T-helper 2 cell treated with Interferon-gamma antibody and Interleukin-4, amounts not matched to agents 5 μg/mL and 100 μg/mL, for 36 hours (primary cell): Measurements from ENCODE around the gene PGBD5.

Source experiments
- DNase-seq: peaks from one replicate; pipeline ENCODE4 v3.0.0; 2021; ENCODE audit warnings: low spot score
- H3K27ac Mint-ChIP-seq: one replicate; pipeline ENCODE4 v1.8.0; 2021; ENCODE audit warnings: mild to moderate bottlenecking, mixed read lengths
- H3K27me3 Mint-ChIP-seq: one replicate; pipeline ENCODE4 v1.8.0; 2021; ENCODE audit warnings: low read depth, mixed read lengths
- H3K36me3 Mint-ChIP-seq: one replicate; pipeline ENCODE4 v1.8.0; 2021; ENCODE audit warnings: low read depth, mixed read lengths
- H3K4me1 Mint-ChIP-seq: one replicate; pipeline ENCODE4 v1.8.0; 2021; ENCODE audit warnings: low read depth, mixed read lengths
- H3K4me3 Mint-ChIP-seq: one replicate; pipeline ENCODE4 v1.8.0; 2022; ENCODE audit warnings: mild to moderate bottlenecking, moderate library complexity, mixed read lengths
- H3K9me3 Mint-ChIP-seq: one replicate; pipeline ENCODE4 v1.8.0; 2021; ENCODE audit warnings: mixed read lengths

PGBD5 gene

GRCh38 chr1:230319014-230319747 lies 107.0 kb downstream of the PGBD5 start:
- Mint-ChIP-seq H3K9me3 (no peaks in the 10 kb centered on the region), H3K27ac (no peak overlapping the region), H3K4me1 (no peaks in the 10 kb centered on the region), H3K36me3 (no peaks in the 10 kb centered on the region), H3K4me3 (no peak overlapping the region), H3K27me3 (no peaks in the 10 kb centered on the region)
- DNase-seq: no peak

GRCh38 chr1:230317823-230318819 lies 108.0 kb downstream of the PGBD5 start:
- Mint-ChIP-seq H3K27me3 (no peaks in the 10 kb centered on the region), H3K27ac (no peak overlapping the region), H3K9me3 (no peaks in the 10 kb centered on the region), H3K4me3 (no peak overlapping the region), H3K36me3 (no peaks in the 10 kb centered on the region), H3K4me1 (no peaks in the 10 kb centered on the region)
- DNase-seq: no peak

GRCh38 chr1:230316864-230317745 lies 109.0 kb downstream of the PGBD5 start:
- Mint-ChIP-seq H3K27ac (no peak overlapping the region), H3K4me3 (no peak overlapping the region), H3K9me3 (no peaks in the 10 kb centered on the region), H3K27me3 (no peaks in the 10 kb centered on the region), H3K4me1 (no peaks in the 10 kb centered on the region), H3K36me3 (no peaks in the 10 kb centered on the region)
- no peak for DNase-seq

GRCh38 chr1:230315099-230315498 lies 111.0 kb downstream of the PGBD5 start:
- no peak overlapping the region for H3K27ac Mint-ChIP-seq
- H3K4me3 Mint-ChIP-seq: no peak overlapping the region
- peaks cover 2% of the 10 kb centered on the region for H3K4me1 Mint-ChIP-seq
- peaks cover 4% of the 10 kb centered on the region for H3K27me3 Mint-ChIP-seq
- H3K36me3 Mint-ChIP-seq: no peaks in the 10 kb centered on the region
- DNase-seq: no peak
- no peaks in the 10 kb centered on the region for H3K9me3 Mint-ChIP-seq

- Mint-ChIP-seq H3K4me1 (peaks cover 2% of the 10 kb centered on the region), H3K27ac (no peak overlapping the region), H3K27me3 (peaks cover 4% of the 10 kb centered on the region), H3K9me3 (no peaks in the 10 kb centered on the region), H3K36me3 (no peaks in the 10 kb centered on the region), H3K4me3 (no peak overlapping the region)
- no peak for DNase-seq
These were observed 112.0 kb downstream of the PGBD5 start for GRCh38 chr1:230314142-230314470.

- Mint-ChIP-seq H3K27ac (no peak overlapping the region), H3K36me3 (no peaks in the 10 kb centered on the region), H3K4me3 (no peak overlapping the region), H3K4me1 (peaks cover 2% of the 10 kb centered on the region), H3K27me3 (peaks cover 4% of the 10 kb centered on the region), H3K9me3 (no peaks in the 10 kb centered on the region)
- no peak for DNase-seq
These were observed 112.5 kb downstream of the PGBD5 start for GRCh38 chr1:230313453-230314141.

GRCh38 chr1:230312676-230313075 lies 113.5 kb downstream of the PGBD5 start:
- Mint-ChIP-seq H3K9me3 (no peaks in the 10 kb centered on the region), H3K27ac (no peak overlapping the region), H3K36me3 (no peaks in the 10 kb centered on the region), H3K27me3 (peaks cover 4% of the 10 kb centered on the region), H3K4me3 (no peak overlapping the region), H3K4me1 (peaks cover 2% of the 10 kb centered on the region)
- DNase-seq: no peak

- Mint-ChIP-seq H3K9me3 (no peaks in the 10 kb centered on the region), H3K27ac (no peak overlapping the region), H3K4me1 (peaks cover 2% of the 10 kb centered on the region), H3K36me3 (no peaks in the 10 kb centered on the region), H3K27me3 (peaks cover 4% of the 10 kb centered on the region), H3K4me3 (no peak overlapping the region)
- DNase-seq: peak; percentile 38
These were observed 115.6 kb downstream of the PGBD5 start for GRCh38 chr1:230310381-230311163.

- H3K27ac Mint-ChIP-seq: no peak overlapping the region
- no peaks in the 10 kb centered on the region for H3K36me3 Mint-ChIP-seq
- DNase-seq: no peak
- H3K4me1 Mint-ChIP-seq: peaks cover 3% of the 10 kb centered on the region
- no peaks in the 10 kb centered on the region for H3K9me3 Mint-ChIP-seq
- H3K4me3 Mint-ChIP-seq: no peak overlapping the region
- H3K27me3 Mint-ChIP-seq: peaks cover 4% of the 10 kb centered on the region
These were observed 116.4 kb downstream of the PGBD5 start for GRCh38 chr1:230309646-230310177.

GRCh38 chr1:230308821-230309220 lies 117.3 kb downstream of the PGBD5 start:
- Mint-ChIP-seq H3K36me3 (no peaks in the 10 kb centered on the region), H3K27ac (no peak overlapping the region), H3K4me1 (peaks cover 3% of the 10 kb centered on the region), H3K4me3 (no peak overlapping the region), H3K9me3 (no peaks in the 10 kb centered on the region), H3K27me3 (peaks cover 4% of the 10 kb centered on the region)
- no peak for DNase-seq

GRCh38 chr1:230308039-230308438 lies 118.1 kb downstream of the PGBD5 start:
- H3K4me1 Mint-ChIP-seq: peaks cover 7% of the 10 kb centered on the region
- no peaks in the 10 kb centered on the region for H3K36me3 Mint-ChIP-seq
- no peaks in the 10 kb centered on the region for H3K9me3 Mint-ChIP-seq
- peaks cover 4% of the 10 kb centered on the region for H3K27me3 Mint-ChIP-seq
- H3K27ac Mint-ChIP-seq: no peak overlapping the region
- no peak overlapping the region for H3K4me3 Mint-ChIP-seq
- DNase-seq: no peak

GRCh38 chr1:230307213-230307612 lies 118.9 kb downstream of the PGBD5 start:
- peaks cover 4% of the 10 kb centered on the region for H3K27me3 Mint-ChIP-seq
- DNase-seq: no peak
- no peaks in the 10 kb centered on the region for H3K36me3 Mint-ChIP-seq
- H3K4me1 Mint-ChIP-seq: peaks cover 7% of the 10 kb centered on the region
- H3K9me3 Mint-ChIP-seq: no peaks in the 10 kb centered on the region
- no peak overlapping the region for H3K27ac Mint-ChIP-seq
- no peak overlapping the region for H3K4me3 Mint-ChIP-seq
